HG03432 (cell line): ENCODE measurements around the gene CEP152.

Source experiments
- ATAC-seq: cut with Tn5 transposase; IDR thresholded peaks from one replicate; pipeline ENCODE4 v1.9.1; 2021; ENCODE audit warnings: mild to moderate bottlenecking, moderate library complexity; ENCODE audit not compliant: unreplicated experiment

Gene CEP152

DNA sequence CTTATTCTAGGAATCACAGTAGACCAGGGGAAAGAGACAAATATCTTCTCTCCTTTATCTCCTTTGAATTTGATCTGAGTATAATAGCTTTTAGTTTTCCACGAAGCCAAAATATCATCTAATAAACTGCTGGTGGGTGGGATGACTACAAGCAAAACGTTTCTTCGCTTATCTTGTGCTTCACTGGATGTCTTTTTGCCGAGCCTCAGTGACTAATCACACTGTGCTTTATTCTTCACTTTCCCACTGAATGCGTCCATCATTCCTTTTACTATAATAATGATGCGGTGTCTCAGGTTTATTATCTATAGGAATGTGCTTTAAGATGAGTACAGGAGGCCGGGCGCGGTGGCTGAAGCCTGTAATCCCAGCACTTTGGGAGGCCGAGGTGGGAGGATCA lies 32.5 kb downstream of the CEP152 start:
- no peak for ATAC-seq

DNA sequence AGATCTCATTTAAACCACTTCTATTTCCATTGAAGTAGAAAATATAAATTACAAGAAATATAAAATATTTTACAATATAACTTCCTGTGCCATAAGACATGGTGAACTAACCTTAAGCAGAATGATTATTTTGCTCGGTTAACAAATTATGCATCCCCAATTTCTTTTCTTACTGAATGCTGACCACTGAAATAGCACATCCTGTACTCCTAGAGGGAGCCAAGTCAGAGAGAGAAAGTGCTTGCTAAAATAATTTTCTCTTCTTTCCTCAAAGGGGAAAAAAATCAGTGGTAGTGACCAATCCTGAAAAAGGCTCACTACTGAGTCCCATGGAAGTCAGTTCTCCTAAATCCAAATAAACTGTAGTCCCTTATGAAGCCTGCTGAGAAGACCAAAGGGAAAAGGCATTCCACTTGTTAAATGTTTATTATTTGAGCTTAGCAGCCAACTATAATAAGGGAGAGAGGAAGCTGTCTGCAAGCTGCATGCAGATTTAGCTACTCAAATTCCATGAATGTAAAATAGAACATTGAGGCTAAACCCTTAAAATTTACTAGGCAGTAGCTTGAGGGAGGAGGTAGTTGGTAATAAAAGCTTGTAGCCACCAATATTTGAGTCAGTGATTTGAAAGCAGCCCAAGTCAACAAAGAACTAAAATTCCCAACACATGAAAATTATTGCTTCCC lies 33.1 kb downstream of the CEP152 start:
- no peak for ATAC-seq

DNA sequence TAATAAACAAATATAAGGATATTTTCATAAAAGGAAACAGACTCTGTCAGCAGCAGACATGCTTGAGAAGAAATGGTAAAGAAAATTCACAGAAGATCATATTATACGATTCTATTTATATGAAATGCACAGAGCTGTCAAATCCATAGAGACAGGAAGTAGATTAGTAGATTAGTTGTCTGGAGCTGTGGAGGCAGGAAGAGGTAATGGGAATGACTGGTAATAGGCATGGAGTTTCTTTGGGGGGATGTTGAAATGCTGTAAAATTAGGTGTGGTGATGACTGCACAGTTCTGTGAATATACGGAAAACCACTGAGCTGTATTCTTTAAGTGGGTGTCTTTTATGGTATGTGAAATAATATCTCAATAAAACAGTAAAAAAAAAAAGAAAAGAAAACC lies 35.3 kb downstream of the CEP152 start:
- no peak for ATAC-seq

DNA sequence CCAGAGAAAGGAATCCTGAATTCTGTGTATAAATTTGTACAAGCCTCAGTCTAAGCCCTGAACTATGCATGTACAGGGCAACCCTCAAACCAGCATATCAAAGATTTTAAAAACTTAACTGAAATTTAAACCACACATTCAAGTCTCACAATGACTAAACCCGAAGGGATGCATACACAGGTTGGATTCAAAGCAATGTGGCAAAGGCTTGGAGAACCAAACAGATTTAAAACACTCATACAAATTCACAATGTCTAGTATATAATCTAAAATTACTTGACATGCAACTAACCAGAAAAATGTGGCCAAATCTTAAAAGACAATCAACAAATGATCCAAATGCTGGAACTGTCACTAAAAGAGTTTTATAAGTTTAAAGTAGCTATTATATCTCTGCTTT lies 36.4 kb downstream of the CEP152 start:
- ATAC-seq: no peak

DNA sequence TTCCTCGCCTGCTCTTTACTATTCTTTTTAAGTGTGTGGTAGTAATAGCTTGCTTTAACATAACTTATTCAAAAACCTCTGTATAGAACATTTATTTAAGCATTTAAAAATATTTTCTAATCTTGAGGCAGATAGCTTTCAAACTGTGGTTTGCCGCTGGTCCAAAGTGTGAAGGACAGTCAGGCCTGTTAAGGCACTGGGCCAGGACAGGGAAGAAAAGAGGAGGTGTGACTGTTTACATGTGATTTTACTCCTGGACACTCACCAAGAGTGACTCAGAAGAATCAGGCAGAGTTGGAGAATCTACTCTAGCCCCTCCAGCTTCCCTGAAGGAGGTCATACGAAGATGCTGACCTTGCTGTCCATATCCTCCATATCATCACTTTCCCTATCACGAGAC lies 44.7 kb downstream of the CEP152 start:
- ATAC-seq: no peak

DNA sequence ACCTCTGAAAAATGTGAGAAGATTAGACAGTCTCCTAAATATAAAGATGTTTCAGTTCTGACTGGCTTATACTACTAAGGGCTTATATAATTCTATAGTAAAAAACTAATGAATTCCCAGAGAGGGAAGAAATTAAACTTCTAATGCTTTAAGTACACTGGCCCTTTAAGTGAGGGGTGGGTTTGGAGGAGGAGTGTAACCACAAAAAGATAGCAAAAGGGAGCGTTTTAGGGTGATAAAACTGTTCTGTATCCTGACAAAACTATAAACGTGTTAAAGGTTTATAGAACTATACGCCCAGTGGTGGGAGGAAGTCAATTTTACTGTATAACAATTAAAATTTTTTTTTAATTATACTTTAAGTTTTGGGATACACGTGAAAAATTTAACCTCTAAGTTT lies 45.8 kb downstream of the CEP152 start:
- no peak for ATAC-seq

DNA sequence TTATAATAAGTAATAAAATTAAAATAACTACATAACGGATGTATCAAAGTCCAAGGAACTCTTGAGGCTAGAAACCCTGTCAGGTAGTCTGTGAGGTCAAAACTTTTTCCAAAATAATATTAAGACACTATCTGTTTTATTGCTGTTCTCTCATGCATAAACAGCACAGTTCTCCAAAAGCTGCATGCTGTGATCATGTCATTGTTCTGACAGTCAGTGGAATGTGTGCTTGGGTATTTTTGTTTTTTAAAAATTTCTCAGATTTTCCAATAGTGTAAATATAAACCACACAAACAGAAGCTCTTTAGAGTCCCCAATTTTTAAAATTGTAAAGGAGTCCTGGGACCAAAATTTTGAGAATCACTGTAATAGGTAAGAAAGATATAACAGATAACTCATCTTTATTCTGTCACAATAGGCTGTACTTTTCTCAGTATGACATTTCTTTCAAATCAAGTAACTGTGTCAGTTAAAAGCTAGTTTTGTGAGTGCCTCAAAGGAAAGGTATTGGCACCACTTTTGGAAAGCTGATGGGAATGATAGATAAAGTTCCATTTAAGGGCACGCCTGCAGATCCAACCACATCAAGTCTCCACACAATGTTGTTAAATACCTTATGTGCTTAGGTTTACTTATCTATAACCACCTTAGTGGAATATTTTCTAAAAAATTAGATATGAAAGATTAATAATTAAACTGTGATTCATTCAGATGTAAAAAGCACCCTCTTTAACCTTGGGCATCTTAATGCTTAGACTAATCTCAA lies 49.3 kb downstream of the CEP152 start:
- ATAC-seq: no peak

DNA sequence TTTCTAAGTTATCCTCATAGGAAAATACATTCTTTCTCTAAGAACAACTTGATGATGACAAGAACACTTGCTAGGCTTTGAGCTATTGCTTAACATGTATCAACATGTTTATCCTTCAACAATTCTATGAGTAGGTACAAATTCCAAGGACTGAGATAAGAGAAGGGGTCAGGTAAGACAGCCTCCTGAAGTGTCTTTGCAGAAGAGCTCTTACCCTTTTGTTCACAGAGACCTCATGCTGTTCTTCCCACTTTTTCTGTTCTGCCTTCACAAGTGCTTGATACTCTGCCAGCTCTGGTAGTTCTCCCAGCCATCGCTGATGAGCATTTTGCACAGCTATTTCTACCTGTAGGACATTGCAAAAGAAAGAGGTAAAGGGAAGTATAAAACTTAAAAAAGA lies 50.9 kb downstream of the CEP152 start:
- ATAC-seq: no peak

DNA sequence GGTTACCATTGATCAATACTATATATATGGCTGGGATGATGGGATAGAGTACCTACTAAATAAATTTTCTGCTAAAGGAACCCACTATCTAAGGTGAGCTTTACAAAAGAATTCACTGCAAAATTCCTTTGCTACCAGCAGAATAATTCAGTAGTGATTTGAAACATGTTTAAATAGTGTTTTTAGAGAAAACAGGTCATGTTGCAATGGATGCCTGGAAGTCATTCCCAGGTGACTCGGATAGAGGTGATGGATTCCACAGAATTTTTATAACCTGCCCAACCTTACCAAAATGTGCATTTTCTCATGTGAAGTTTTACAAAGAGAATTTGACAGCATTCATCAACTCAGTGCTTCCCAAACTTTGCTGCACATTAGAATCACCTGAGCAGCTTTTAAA lies 53.2 kb downstream of the CEP152 start:
- no peak for ATAC-seq

DNA sequence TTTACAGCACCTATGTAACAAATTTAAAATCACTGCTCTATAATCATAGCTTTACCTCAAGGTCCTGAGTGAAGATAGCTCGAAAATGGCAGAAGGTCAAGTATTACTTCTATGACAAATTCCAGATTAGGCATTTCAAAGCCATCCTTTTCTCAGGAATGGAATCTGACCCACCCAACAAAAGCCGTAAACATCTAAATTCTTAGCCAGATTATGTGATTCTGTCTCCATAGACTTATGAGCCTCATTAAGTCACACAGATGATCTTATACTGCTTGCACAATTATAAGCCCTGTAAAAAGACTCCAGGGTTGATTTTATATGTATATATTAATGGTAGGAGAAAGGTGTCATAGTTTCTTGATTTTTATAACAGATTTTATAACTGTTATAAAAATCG lies 56.9 kb downstream of the CEP152 start:
- ATAC-seq: no peak

DNA sequence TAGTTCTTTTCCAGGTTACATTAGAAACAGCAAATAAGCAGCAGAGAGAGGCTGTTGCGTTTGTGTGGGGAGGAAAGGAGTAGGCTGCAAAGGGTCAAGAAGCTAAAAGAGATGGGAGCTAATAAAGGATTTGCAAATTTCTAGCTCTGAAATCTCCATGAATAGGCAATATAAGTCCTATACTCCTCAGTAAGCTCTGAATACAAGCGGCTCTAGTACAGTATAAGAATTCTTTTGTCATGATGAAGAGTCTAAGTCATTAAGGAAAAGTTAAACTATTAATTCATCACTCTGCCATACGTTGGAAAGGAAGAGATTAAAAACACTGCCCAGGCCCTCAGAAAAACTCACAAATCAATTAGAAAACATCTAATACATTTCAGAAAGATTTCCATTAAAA lies 59.3 kb downstream of the CEP152 start:
- ATAC-seq: no peak

DNA sequence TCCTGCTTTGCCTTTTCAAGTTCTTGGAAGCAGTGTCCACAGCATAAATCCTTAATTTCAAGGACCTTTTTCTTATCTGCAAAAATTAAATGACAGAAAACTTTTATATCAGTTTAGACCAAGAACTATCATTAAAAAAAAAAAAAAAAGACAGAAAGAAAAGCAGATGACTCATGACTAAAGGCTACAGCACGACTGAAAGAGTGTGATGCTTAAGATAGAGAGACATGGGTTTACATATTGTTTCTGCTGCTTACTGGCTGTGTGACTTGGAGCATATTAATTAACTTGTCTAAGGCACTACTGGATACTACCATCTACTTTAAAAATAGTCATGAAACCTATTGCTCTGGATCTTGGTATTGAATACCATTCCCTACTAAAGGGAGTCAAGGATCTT lies 62.3 kb downstream of the CEP152 start:
- ATAC-seq: no peak

DNA sequence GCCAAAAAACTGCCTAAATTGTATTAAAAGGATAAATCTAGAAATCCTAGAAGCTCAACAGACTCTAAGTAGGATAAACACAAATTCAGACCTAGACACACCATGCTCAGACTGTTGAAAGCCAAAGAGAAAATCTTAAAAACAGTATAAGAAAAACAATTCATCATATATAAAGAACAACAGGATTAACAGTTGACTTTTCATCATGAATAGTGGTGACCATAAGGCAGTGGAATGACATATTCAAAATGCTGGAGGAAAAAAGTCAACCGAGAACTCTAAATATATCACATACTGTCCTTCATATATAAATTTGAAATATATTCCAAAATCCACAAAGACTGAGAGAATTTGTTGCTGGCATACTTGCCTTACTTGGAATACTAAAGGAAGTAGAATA lies 77.3 kb downstream of the CEP152 start:
- ATAC-seq: no peak

DNA sequence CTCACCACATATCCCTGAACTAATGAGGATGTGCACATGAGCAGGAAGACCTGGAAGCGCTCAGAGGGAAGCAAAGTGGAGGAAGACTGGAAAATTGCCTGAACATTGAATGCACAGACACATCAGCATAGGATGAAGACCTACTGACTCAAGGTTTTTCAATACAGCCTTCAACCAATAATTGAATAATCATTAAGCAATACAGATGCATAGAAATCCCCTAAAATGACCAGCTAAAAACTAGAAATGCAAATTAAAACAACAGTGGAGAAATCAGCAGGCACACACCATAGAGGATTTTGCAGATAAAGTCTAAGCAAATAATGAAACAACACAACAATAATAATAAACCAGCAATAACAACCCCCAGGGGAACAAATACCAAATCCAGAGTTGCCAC lies 80.4 kb downstream of the CEP152 start:
- ATAC-seq: no peak

DNA sequence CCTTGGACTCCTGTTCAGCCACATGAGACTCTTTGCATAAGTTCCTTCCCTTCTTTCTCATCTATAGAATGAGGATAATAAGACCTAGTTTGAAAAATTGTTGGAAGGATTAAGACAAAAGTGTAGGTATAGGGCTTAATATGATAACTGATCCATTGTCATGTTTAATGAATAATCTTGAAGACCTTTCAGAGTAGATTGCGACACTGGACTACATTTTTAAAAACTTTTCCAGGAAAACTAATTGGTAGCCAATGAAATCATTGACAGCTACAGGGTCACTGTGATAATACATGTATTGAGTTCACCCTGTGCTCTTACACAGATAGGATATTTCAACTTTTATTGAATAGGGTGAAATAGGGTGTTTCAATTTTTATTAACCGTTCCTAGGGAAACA lies 86.9 kb downstream of the CEP152 start:
- no peak for ATAC-seq

DNA sequence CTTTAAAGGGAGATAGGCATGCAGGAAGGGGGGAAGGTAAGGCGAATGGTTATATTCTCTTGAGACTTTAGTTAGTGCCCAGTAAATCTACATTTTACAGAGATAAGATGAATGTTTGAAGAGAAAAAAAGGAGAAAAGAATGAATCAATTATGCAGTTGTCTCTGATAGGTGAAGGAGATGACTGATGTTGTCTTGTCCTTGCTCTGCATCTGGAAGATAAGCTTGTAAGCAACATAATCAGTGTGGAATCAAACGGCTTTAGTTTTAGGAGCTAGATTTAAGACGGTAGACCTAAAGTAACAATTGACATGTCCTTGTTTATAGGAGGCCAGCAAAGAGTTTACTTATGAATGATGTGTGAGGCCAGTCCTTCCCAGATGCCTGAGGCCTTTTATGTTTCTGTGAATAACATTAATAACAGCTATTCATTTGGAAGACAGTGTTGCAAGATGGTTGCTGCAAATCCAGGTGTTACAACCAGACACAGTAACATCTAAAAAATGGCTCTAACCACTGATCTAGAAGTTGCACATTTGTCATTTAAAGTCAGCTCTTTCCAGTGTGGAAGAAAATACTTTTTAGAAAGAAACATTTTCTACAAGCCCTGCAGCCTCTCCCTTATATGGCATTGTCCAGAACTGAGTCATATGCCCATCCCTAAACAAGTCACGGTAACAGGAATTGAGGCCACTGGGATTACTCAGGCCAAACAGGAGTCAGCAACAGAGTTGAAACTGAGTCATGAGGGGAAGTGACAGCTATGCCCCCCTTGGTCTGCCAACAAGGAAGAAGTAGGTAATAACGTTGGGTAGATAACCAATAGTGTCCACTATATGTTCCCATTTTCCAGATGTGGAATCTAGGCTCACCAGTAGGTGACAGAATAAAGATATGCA lies 87.9 kb downstream of the CEP152 start:
- no peak for ATAC-seq

DNA sequence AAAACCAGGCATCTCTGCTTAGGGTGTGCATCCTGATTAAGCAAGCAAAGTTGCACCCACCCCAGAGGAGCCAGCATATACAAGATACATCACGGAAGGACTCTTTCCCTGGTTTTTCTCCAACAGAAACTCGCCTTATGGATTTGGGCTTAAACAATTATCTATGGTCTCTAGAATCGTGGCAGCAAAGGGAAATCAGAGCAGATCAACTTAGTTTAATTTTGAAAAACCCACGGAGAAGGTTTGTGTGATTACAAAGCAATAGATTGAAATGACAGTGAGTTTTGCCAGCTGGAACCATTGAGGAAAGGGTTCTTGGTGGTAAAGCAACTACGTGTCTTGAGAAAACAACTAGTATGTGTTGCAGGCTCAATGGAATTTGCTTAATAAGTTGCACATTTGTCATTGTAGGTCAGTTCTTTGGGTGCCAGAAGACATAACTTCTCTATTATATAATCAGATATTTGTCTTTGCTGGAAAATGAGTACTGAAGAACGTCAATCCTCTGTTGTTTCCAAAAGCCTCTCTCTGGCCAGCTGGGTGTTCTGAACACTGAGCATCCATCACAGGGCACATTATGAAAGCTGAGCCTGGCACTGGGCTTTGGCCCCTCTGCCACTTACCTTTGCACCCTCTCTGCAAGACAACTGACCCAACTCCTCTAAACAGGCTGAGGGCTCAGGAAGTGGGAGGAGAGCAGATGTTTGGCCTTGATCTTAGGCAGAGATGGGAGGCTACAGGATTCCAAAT lies 89.6 kb downstream of the CEP152 start:
- ATAC-seq: no peak

DNA sequence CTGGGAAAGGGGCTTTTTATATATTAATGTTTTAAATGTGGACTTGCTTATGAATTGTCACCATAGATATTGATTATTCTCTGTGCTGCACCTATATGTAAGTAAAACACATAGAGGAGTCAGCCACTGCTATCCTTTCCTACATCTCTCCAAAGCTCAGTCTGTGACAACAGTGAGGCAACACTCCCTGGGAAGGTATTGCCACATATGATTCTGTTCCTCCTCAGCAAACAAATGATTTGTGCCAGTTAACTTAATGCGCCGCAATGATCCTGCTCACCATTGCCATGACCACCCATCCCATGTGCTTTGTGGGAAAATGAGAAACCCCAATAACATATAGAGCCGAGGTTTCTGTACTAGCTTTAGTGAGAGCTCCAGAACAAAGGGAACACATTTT lies 90.2 kb downstream of the CEP152 start:
- ATAC-seq: no peak

DNA sequence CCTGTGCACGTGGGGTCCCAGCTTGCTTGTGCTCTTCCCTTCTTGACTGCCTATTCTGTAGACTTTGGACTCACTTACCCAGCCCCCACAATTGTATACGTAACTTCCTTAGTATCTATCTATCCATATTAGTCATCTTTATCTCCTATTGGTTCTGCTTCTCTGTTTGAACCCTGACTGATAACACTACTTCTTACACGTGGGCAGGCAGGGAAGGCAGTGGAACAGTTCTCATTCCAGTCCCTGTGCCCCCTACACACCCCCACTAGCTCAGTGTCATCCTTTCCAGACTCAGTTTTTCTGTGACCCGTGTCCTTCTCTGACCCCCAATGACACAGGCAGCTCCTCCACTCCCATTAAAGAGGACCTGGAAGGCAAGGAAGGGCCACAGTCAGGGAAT lies 91.2 kb downstream of the CEP152 start:
- ATAC-seq: no peak

DNA sequence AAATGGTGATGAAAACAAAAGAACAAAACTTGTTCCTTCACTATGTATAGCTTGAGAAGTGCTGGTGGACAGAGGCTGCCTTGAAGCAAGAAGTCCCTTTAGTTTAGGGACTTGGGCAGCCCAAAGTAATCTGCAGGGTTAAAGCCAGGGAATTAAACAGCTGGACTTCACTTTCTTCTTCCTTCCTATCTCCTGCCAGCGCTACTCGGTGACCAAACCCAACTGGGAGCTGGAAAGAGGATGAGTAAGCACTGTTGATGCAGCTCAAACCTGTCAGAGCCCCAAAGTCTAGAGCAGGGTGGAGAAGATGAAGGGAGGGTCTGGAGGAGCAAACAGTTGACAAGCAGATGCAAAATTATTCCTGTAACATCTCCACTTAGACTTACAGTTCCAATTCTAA lies 92.2 kb downstream of the CEP152 start:
- no peak for ATAC-seq

DNA sequence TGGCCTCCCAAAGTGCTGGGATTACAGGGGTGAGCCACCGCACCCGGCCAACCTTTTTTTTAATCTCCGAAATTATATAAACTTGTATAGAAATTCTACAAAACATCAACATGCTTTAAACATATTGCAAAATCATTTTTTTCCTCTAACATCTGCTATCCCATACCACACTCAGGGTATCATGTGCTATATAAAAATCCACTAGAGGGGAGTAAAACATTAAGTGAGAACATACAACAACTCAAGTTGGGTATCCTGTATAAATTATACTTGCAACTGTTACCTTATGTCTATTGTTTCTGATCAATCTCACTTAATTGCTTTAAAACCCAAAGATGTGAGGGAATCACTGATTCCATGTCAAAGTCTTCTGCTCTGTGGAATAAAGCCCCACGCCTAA lies 93.4 kb downstream of the CEP152 start:
- no peak for ATAC-seq
